A204.1 (cell line): ENCODE data around the gene KLHL30.

Experiments
- FAIRE-seq: peaks from 2 replicates; lab custom pipeline; 2012; peaks lifted over from hg19 to GRCh38; lab: Jason Lieb, UNC

Gene KLHL30

DNA sequence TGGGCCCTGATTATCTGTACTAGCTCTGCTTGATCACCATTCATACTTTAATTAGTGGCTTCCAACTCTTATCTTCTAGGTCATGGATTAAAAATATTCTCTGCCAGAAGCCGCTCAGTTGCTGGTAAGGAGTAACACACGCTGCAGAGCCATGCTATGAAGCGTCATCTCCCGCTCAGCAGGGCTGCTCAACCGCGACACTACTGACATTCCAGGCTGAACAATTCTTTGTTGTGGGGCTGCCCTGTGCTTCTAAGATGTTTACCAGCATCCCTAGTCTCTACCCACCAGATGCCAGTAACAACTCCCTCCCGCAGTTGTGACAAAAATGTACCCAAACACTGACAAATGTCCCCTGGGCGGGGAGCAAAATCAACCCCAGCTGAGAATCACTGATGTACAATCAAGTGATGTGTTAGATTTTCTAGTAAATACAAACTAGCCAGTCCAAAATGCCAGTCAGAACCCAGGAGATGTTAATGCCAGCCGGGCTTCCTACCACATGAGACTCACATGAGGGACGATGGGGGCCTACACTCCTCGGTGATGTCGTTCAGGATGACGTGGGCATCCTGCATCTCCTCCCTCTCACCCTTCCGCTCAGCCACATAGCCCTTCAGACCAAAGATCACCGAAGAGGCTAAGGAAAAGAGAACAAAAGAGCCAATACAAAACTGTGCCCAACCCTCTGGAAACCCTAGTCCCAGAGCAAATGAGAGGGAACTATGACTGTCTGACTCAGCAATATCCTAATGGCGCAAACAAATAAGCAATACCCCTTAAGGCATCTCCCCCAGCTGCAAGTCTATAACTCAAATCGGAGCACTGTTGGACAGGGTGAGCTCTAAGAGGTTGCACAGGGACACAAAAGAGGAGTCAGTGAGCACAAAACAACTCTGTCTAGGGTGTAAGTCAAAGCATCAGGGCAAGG is 49.4 kb downstream of the KLHL30 start:
- no peak for FAIRE-seq

DNA sequence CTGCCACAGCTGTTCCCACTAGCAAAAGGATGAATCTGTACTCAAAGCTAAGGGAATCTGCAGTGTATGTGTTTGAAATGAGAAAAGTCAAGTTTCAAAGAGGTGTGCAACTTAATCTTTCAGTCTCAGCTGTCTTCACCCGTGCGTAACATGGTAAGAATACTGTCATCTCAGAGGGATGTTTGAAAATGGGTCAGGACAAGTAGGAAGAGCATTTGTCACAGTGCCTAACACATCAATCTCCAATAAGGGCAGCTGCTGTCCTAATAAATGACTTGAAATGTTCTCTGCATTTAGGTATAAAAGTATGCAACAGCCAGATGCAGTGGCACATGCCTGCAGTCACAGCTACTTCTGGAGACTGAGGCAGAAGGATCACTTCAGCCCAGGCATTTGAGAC is 52.0 kb downstream of the KLHL30 start:
- no peak for FAIRE-seq
